Right kidney (tissue), 1 donor: Measurements from ENCODE around the gene XKR8.
"Not testable (repeated sequence)": the region's sequence is repeated elsewhere in the genome, so short reads cannot be mapped to it uniquely, and the experiment has no call there.

Experiments used
- DNase-seq: peaks from one replicate; pipeline ENCODE4 v3.0.0-alpha.2; 2016

XKR8 gene

DNA sequence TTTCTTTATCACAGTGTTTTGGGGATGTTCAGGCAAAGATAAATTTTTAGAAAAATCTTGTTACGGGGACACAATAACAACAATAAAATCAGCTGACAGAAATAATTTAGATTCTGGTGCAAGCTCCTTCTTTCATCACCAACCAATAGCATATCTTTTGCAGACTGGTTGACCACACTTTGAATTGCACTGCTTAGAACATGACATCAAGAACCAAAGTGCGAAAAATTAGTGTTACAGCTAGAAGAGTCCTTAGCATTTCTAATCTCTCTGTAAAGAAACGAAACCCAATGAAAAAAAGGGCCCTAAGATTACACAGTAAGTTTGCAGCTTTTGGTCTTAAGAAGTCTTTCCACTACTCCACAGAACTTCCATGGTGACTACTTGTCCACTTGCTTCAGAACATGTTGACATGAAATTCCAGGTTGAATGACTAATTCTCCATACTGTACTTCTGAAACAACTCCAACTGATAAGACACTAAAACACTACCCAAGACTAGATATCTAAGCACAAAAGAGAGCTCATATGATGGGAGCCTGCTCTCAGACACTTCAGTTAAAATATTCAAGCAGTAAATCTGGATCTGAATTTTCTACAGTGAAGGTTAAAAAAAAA lies 31.3 kb downstream of the XKR8 start:
- DNase-seq = no peak

DNA sequence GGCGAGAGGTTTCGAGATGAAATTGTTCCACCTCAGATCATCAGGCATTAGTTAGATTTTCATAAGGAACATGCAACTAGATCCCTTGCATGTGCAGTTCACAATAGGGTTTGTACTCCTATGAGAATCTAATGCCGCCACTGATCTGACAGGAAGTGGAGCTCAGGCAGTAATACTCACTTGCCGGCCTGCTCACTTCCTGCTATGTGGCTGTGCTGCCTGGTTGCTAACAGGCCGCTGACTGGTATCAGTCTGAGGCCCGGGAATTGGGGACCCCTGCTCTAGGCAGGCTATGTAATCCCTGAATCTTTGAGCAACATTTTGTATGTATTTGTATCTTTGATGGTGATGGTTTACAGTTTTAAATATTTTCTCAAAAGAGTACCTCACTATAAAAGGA lies 32.5 kb downstream of the XKR8 start:
- DNase-seq = no peak

DNA sequence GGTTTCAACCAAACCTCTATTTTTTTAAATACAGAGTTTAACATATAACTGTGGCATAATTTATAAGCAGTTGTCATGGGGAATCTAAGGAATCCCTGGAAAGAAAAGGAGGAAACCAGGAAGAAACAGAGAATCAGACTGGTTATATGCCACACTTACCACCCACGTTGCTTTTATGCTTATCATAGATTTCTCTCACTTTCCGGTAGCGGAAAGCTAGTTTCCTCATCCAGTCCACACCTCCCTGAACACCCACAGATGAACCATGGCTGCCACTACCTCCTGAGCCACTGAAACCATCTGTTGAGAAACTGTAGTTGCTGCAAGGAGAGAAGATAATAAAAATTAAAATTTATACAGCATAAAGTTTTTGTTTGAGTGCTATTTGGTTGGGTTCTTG lies 33.5 kb downstream of the XKR8 start:
- DNase-seq = no peak

DNA sequence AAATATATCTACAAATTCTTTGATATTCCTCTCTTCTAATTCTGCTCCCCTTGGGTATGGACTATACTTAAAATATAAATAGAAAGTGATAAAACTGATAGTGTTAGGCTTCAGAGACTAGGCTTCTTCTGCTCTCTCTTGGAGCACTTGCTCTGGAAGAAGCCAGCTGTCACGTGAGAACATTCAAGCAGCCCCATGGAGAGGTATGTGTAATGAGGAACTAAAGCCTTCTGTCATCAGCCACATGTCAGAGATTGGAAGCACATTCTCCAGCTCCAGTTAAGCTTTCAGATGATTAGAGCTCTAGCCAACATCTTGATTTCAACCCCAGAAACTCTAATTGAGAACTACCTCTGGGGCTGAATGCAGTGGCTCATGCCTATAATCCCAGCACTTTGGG lies 34.3 kb downstream of the XKR8 start:
- DNase-seq = no peak

DNA sequence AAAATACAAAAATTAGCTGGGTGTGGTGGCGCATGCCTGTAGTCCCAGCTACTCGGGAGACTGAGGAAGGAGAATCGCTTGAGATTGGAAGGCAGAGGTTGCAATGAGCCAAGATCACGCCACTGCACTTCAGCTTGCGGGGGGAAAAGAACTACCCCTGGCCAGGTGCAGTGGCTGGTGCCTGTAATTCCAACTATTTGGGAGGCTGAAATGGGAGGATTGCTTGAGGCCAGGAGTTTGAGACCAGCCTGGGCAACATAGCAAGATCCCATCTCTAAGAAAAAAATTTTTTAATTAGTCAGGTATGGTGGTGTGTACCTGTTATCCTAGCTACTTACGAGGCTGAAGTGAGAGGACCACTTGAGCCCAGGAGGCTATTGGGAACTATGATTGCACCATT lies 34.8 kb downstream of the XKR8 start:
- DNase-seq = not testable (repeated sequence)

DNA sequence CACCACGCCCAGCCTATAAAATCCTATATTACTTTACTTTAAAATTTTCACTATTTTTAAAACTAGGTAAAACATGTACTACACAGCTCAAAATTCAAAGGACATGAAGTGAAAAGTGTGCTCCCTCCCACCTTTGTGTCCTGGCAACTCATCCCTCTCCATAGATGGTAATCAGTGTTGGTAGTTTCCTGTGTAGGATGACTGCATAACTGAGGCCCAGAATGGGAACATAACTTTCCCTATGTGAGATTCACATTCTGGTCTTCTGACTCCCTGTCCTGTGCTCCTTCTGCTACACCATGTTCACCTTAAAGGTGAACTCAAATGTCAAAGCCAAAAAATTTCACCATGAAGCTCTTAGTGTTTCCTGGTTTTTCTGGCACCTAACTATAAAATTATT lies 39.3 kb downstream of the XKR8 start:
- DNase-seq = no peak

DNA sequence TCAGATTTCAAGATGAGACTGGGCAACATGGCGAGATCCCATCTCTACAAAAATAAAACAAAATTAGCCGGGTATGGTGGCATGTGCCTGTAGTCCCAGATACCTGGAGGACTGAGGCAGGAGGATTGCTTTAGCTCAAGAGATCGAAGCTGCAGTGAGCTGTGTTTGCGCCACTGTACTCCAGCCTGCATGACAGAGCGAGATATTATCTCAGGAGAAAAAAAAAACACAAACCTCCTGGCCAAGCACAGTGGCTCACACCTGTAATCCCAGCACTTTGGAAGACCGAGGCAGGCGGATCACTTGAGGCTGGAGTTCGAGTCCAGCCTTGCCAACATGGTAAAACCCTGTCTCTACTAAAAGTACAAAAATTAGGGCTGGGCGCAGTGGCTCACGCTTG lies 42.8 kb downstream of the XKR8 start:
- no peak for DNase-seq

DNA sequence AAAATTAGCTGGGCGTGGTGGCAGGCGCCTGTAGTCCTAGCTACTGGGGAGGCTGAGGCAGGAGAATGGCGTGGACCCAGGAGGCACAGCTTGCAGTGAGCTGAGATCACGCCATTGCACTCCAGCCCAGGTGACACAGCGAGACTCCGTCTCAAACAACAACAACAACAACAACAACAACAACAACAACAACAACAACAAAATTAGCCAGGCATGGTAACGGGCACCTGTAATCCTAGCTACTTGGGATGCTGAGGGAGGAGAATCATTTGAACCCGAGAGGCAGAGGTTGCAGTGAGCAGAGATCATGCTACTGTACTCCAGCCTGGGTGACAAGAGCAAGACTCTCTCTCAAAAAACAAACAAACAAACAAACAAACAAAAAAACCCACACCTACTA lies 43.3 kb downstream of the XKR8 start:
- not testable (repeated sequence) for DNase-seq

DNA sequence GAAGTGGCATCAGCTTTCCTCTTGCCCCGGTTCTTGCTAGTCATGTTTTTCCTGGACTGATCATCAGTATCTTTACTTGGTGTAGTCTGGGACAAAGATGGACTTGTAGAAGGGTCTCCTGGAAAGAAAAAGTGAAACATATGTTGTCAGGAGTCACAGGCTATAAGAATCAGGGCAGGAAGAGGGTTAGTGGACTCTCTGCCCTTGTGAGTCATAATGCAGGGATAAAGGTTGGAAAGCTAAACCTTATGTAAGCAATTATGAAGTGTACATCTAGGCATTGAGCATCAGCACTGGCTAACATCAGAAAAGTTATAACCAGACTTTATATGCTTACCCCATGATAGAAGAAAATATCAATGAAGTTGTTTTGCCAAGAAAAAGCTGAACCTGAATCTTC lies 51.2 kb downstream of the XKR8 start:
- DNase-seq = no peak
